ENCODE measurements around the gene CCL1.
"Not testable (repeated sequence)": the region's sequence is repeated elsewhere in the genome, so short reads cannot be mapped to it uniquely, and the experiment has no call there.

CCL1 gene

DNA sequence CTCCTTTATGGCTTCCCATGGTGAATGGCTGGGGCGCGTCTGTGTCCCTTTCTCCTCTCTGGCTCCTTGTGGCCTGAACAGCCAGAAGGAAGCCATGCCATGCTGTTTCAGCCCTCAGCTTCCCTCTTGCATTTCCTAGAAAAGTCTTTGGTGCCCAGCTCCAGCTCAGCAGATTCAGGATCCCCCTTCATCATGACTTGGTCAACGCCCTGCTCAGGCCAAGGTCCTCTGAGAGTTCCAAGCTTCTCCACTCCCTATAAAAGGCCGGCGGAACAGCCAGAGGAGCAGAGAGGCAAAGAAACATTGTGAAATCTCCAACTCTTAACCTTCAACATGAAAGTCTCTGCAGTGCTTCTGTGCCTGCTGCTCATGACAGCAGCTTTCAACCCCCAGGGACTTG lies 6.8 kb downstream of the CCL1 start, which contains the start of gene CCL13:
TSS of gene CCL13 (plus strand) at position 287 of the 400 bp plus-strand sequence. CDS start at position 334, 47 bp downstream.
- no peak for DNase-seq

DNA sequence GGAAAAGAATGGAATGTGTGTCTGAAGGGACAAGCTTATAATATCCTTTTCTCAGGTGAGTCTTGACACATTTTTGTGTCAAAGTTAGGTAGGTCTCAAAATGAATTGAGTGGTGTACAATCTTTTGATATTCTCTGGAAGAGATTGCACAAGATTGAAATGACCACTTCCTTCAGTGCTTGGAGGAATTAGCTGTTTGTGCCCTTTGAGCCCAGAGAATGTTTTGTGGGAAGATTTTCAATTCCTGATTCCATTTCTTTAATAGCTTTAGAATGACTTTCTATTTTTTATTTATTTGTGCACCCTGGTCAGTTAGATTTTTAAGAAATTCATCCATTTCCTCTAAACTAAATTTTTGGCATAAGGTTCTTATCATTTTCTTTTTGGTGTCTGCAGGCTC lies 8.4 kb downstream of the CCL1 start:
- DNase-seq = no peak

DNA sequence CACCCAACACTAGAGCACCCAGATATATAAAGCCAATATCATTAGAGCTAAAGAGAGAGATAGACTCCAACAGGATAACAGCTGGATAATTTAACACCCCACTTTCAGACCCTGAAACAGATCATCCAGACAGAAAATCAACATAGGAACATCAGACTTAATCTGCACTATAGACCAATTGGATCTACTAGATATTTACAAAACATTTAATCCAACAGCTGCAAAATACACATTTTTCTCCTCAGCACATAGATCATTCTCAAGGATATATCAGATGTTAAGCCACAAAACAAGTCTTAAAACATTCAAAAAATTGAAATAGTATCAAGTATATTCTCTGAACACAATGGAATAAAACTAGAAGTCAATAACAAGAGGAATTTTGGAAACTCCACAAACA lies 10.8 kb downstream of the CCL1 start:
- no peak for DNase-seq

DNA sequence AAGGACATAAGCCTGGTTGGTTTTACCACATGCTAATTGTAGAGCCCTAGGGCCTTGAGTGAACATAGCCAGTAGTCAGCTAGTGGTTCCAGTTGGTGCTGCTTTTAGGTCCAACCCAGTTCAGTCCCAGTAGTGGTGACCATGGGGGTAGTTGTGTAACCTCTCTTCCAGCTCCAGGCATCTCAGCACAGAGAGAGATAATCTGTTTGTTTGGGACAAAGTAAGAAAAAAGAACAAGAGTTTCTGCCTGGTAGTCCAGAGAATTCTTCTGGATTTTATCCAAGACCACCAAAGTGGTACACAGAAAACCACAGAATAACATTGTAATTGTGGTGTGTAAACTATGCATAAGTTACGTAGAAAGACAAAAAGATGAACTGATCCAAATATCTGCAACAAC lies 11.9 kb downstream of the CCL1 start:
- no peak for DNase-seq

DNA sequence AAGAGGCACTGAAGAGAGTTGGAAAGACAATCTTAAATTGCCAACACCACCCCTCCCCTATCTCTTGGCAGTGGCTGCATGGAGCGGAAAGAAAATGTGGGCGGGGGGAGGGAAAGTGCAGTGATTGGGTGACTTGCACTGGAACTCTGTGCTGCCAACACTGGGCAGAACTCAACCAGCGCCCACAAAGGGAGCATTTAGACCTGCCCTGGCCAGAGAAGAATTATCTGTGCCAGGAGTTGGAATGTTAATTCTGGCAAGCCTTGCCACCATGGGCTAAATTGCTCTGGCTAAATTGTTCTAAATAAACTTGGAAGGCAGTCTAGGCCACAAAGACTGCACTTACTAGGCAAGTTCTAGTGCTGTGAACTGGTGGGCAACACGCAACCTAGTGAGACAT lies 13.3 kb downstream of the CCL1 start:
- no peak for DNase-seq

DNA sequence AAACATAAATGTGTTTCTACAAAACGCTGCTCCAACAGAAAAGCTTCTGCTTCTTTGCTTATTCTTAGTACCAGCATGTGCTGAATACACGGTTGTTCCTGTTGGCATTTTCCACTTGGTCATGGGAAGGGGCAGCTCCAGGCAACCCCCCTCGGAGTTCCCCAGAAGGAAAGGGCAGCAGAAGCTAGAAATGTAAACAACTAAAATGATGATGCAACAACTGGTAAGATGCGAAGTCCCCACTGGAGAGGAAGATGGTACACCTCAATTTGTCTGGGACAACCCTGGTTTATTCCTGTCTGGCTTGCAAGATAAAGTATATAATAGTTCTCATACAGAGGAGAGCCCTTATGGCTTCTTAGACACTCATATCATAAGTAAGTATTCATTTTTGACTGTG lies 16.0 kb downstream of the CCL1 start:
- DNase-seq = no peak

DNA sequence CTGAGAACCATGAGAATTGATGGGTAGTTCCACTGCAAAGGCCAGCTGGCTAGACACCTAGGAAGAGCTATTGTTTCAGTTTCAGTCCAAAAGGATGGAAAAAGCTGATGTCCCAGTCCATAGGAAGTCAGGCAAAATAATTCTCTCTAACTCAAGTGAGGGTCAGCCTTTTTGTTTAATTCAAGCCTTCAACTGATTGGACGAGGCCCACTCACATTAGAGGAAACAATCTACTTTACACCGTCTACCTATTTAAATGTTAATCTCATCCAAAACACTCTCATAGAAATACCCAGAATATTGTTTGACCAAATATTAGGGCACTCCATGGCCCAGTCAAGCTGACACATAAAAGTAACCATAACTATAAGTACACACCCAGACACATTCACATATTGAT lies 21.1 kb downstream of the CCL1 start:
- DNase-seq = no peak

DNA sequence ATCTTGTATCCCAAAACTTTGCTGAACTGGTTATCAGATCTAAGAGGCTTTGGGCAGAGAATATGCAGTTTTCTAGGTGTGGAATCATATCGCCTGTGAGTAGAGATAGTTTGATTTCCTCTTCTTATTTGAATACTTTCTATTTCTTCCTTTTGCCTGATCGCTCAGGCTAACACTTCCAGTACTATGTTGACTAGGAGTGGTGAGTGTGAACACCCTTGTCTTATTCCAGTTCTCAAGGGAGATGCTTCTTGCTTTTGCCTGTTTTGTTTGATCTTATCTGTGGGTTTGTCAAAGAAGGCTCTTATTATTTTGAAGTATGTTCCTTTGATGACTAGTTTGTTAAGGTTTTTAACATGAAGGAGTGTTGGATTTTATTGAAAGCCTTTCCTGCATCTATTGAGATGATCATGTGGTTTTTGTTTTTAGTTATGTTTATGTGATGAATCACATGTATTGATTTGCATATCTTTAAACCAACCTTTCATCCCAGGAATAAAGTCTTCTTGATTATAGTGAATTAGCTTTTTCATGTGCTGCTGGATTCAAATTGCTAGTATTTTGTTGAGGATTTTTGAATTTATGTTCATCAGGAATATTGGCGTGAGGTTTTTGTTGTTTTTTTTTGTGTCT lies 23.8 kb downstream of the CCL1 start:
- no peak for DNase-seq

DNA sequence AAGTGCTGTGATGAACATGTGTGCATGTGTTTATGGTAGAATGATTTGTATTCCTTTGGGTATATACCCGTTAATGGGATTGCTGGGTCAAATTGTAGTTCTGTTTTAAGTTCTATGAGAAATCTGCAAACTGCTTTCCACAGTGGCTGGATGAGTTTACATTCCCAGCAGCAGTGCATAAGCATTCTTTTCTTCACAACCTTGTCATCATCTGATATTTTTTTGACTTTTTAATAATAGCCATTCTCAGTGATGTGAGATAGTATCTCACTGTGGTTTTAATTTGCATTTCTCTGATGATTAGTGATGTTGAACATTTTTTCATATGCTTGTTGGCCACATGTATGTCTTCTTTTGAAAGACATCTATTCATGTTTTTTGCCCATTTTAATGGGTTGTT lies 25.3 kb downstream of the CCL1 start:
- no peak for DNase-seq

DNA sequence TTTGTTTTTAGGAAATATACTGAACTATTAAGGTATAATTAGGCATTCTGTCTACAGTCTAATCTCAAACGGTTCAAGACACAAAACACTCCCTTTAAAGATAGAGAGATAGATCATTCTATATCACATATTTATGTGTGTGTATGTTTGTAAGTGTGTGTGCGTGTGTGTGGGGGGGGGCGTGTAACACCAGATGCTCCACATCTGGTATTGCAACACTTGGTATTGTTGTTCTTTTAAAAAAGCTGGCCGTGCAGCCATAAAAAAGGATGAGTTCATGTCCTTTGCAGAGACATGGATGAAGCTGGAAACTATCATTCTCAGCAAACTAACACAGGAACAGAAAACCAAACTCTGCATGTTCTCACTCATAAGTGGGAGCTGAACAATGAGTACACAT lies 35.5 kb downstream of the CCL1 start:
- not testable (repeated sequence) for DNase-seq

DNA sequence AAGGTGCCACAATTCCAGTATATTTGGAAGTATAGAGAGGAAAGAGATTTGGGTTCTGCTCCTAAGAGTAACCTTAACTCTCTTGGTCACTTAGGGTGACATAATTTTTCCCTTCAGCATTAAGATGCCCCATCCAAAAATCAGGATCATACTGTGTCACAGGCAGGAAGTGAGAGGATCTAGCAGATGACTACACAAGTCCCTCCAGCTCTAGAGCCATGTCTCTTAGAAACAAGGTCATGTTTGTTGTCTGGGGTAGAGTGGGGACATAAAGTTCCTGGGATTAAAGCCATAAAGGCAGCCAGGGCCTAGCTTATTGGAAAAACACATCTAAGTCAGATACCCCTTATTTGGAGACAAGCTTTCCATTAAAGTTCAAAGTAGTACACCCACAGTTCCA lies 41.1 kb downstream of the CCL1 start:
- DNase-seq = no peak

DNA sequence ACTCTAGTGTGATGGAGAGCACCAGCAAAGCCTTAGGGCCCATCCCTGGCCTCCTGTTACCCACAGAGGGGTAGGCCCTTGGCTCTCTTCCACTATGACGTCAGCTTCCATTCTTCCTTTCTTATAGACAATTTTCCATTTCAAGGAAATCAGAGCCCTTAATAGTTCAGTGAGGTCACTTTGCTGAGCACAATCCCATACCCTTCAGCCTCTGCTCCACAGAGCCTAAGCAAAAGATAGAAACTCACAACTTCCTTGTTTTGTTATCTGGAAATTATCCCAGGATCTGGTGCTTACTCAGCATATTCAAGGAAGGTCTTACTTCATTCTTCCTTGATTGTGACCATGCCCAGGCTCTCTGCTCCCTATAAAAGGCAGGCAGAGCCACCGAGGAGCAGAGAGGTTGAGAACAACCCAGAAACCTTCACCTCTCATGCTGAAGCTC lies 44.0 kb downstream of the CCL1 start, which contains the start of gene CCL8:
TSS of gene CCL8 (plus strand) at position 397 of the 445 bp plus-strand sequence. CDS start 67 bp downstream, outside the sequence.
- DNase-seq = no peak

DNA sequence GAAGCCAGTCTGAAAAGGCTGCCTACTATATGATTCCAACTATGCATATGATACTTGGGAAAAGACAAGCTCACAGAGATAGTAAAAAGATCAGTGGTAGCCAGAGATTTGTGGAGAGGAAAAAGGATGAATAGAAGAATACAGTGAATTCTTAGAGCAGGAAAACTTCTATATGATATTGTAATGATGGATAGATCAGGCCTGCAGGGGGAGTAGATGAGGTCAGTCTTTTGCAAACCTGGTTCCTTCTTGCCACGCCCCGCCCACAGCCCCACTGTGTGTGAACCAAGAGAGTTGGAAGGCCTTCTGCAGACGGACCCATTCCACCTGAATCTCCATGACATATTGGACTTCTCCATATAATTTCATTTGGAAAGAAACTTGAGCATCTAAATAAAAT lies 44.6 kb downstream of the CCL1 start:
- DNase-seq = no peak

DNA sequence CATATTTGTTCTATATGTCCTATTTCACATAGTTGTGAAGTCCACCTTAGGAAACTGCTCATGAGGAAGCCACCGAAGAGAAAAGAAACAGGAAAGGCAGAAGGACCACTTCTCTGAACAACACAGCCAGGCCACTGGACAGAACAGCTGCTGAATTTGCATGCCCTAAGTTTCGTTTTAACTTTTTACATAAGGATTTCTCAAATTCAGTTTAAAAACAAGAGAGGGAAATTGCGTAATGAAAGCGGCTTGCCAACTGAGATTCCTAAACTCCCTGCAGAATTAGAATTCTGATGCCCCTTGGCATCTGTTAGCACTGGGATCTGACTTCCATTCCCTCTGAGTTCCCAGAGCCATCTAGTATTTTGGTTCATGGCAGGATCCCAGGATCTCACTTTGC lies 48.8 kb downstream of the CCL1 start:
- no peak for DNase-seq

DNA sequence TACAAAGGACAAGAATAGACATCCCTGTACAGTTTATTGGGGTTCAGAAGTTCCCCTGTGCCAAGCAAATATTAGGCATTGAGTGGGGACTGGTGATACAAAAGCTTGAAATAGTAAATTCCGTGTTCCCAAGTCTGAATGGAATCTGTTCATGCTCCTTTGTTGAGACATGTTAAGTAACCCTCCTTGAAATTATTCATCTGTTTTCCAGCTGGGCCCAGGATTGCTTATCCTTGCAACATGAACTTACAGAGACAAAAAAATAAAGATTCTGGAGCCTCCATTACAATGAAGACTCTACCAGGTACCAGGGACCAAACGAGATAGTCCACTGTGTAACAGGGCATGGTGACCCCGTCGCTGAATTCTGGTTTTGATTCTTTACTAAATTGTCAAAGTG lies 49.9 kb downstream of the CCL1 start:
- DNase-seq = no peak

DNA sequence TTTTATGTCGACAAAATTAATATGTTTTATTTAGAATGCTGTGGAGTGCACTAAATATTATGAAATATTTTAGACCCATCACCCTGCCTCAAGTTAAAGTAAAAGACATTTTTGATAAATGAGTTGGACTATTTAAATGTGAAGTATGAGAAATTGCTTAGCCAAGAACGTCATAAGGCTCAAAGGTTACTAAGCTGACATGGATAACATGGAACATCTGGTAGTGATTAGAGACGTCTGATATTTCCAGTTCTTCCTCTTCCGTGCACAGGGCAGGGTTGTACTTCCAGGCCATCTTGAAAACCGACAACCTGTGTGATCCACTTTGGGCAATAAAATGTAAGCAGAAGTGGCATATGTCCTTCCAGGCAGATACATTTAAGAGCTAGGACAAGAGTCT lies 51.0 kb downstream of the CCL1 start:
- DNase-seq = no peak

DNA sequence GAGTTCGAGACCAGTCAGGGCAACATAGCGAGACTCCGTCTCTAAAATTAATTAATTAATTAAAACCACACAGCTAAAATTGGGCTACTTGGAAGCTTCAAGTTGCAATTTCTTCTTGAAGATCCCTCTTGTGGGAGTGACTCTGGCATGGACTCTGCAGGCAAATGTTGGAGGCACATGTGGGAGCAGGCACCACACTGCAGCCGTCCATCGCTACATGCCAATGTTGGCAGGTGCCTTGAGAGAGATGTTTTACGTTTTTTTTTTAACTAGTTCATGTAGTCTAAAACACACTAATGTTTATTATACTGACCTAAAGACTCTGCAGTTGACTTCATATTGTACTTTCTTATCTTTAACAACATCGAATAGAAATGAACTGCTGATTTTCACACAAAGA lies 51.7 kb downstream of the CCL1 start:
- no peak for DNase-seq

Measured in stimulated activated CD4-positive, alpha-beta T cell treated with anti-CD3 and anti-CD28 coated beads, Interleukin-12 subunit alpha, Interleukin-12 subunit beta, amount 100 ng/mL, for 4 hours (primary cell).